Measurements from ENCODE around the gene XYLB.

Gene XYLB

GRCh38 chr3:38348903-38349302, 2.3 kb downstream of the XYLB start:
- H3K4me3 ChIP-seq (ENCODE audit: low read depth, low read length) = no peak overlapping the region
- H3K27ac ChIP-seq (ENCODE audit: low read depth, low read length) = no peak overlapping the region
- H3K27me3 ChIP-seq (ENCODE audit: control insufficient read depth, insufficient read depth, low read length) = peaks cover 10% of the 10 kb centered on the region
- no peaks in the 10 kb centered on the region for H3K4me1 ChIP-seq (ENCODE audit: control insufficient read depth, insufficient read depth, low read length)
- H3K36me3 ChIP-seq (ENCODE audit: control insufficient read depth, insufficient read depth, low read length) = 0 out of 2 replicates have a peak, but pooled peaks cover 3% of the 10 kb centered on the region
- no peak overlapping the region for H3K9ac ChIP-seq (ENCODE audit: low read depth, low read length)
- H3K9me3 ChIP-seq (ENCODE audit: control insufficient read depth, insufficient read depth, low read length) = no peaks in the 10 kb centered on the region

- Histone ChIP-seq H3K9me3 (ENCODE audit: control insufficient read depth, insufficient read depth, low read length) (no peaks in the 10 kb centered on the region), H3K27ac (ENCODE audit: low read depth, low read length) (no peak overlapping the region), H3K27me3 (ENCODE audit: control insufficient read depth, insufficient read depth, low read length) (peaks cover 10% of the 10 kb centered on the region), H3K9ac (ENCODE audit: low read depth, low read length) (no peak overlapping the region), H3K36me3 (ENCODE audit: control insufficient read depth, insufficient read depth, low read length) (0 out of 2 replicates have a peak, but pooled peaks cover 3% of the 10 kb centered on the region), H3K4me1 (ENCODE audit: control insufficient read depth, insufficient read depth, low read length) (no peaks in the 10 kb centered on the region), H3K4me3 (ENCODE audit: low read depth, low read length) (no peak overlapping the region)
These were observed 3.2 kb downstream of the XYLB start for GRCh38 chr3:38349684-38350359.

GRCh38 chr3:38353151-38353550, 6.6 kb downstream of the XYLB start:
- Histone ChIP-seq H3K4me3 (ENCODE audit: low read depth, low read length) (no peak overlapping the region), H3K9ac (ENCODE audit: low read depth, low read length) (no peak overlapping the region), H3K27me3 (ENCODE audit: control insufficient read depth, insufficient read depth, low read length) (no peaks in the 10 kb centered on the region), H3K4me1 (ENCODE audit: control insufficient read depth, insufficient read depth, low read length) (no peaks in the 10 kb centered on the region), H3K36me3 (ENCODE audit: control insufficient read depth, insufficient read depth, low read length) (0 out of 2 replicates have a peak, but pooled peaks cover 3% of the 10 kb centered on the region), H3K9me3 (ENCODE audit: control insufficient read depth, insufficient read depth, low read length) (no peaks in the 10 kb centered on the region), H3K27ac (ENCODE audit: low read depth, low read length) (no peak overlapping the region)

- no peaks in the 10 kb centered on the region for H3K27me3 ChIP-seq (ENCODE audit: control insufficient read depth, insufficient read depth, low read length)
- H3K4me3 ChIP-seq (ENCODE audit: low read depth, low read length) = no peak overlapping the region
- H3K36me3 ChIP-seq (ENCODE audit: control insufficient read depth, insufficient read depth, low read length) = 0 out of 2 replicates have a peak, but pooled peaks cover 3% of the 10 kb centered on the region
- H3K9ac ChIP-seq (ENCODE audit: low read depth, low read length) = no peak overlapping the region
- no peak overlapping the region for H3K27ac ChIP-seq (ENCODE audit: low read depth, low read length)
- 0 out of 2 replicates have a peak, but pooled peaks cover 10% of the 10 kb centered on the region for H3K9me3 ChIP-seq (ENCODE audit: control insufficient read depth, insufficient read depth, low read length)
- no peaks in the 10 kb centered on the region for H3K4me1 ChIP-seq (ENCODE audit: control insufficient read depth, insufficient read depth, low read length)
These were observed 8.2 kb downstream of the XYLB start for GRCh38 chr3:38354588-38355330.

GRCh38 chr3:38359038-38359437, 12.5 kb downstream of the XYLB start:
- 0 out of 2 replicates have a peak, but pooled peaks cover 10% of the 10 kb centered on the region for H3K9me3 ChIP-seq (ENCODE audit: control insufficient read depth, insufficient read depth, low read length)
- no peaks in the 10 kb centered on the region for H3K27me3 ChIP-seq (ENCODE audit: control insufficient read depth, insufficient read depth, low read length)
- 0 out of 2 replicates have a peak, but pooled peaks cover 3% of the 10 kb centered on the region for H3K36me3 ChIP-seq (ENCODE audit: control insufficient read depth, insufficient read depth, low read length)
- H3K27ac ChIP-seq (ENCODE audit: low read depth, low read length) = no peak overlapping the region
- no peaks in the 10 kb centered on the region for H3K4me1 ChIP-seq (ENCODE audit: control insufficient read depth, insufficient read depth, low read length)
- H3K9ac ChIP-seq (ENCODE audit: low read depth, low read length) = no peak overlapping the region
- H3K4me3 ChIP-seq (ENCODE audit: low read depth, low read length) = no peak overlapping the region

- H3K9ac ChIP-seq (ENCODE audit: low read depth, low read length) = no peak overlapping the region
- H3K4me3 ChIP-seq (ENCODE audit: low read depth, low read length) = no peak overlapping the region
- no peaks in the 10 kb centered on the region for H3K27me3 ChIP-seq (ENCODE audit: control insufficient read depth, insufficient read depth, low read length)
- H3K27ac ChIP-seq (ENCODE audit: low read depth, low read length) = no peak overlapping the region
- 0 out of 2 replicates have a peak, but pooled peaks cover 3% of the 10 kb centered on the region for H3K36me3 ChIP-seq (ENCODE audit: control insufficient read depth, insufficient read depth, low read length)
- 0 out of 2 replicates have a peak, but pooled peaks cover 10% of the 10 kb centered on the region for H3K9me3 ChIP-seq (ENCODE audit: control insufficient read depth, insufficient read depth, low read length)
- no peaks in the 10 kb centered on the region for H3K4me1 ChIP-seq (ENCODE audit: control insufficient read depth, insufficient read depth, low read length)
These were observed 13.8 kb downstream of the XYLB start for GRCh38 chr3:38360345-38360744.

GRCh38 chr3:38361496-38361895, 14.9 kb downstream of the XYLB start:
- 0 out of 2 replicates have a peak, but pooled peaks cover 10% of the 10 kb centered on the region for H3K9me3 ChIP-seq (ENCODE audit: control insufficient read depth, insufficient read depth, low read length)
- 0 out of 2 replicates have a peak, but pooled peaks cover 3% of the 10 kb centered on the region for H3K36me3 ChIP-seq (ENCODE audit: control insufficient read depth, insufficient read depth, low read length)
- H3K4me1 ChIP-seq (ENCODE audit: control insufficient read depth, insufficient read depth, low read length) = no peaks in the 10 kb centered on the region
- no peak overlapping the region for H3K9ac ChIP-seq (ENCODE audit: low read depth, low read length)
- H3K27ac ChIP-seq (ENCODE audit: low read depth, low read length) = no peak overlapping the region
- H3K4me3 ChIP-seq (ENCODE audit: low read depth, low read length) = no peak overlapping the region
- H3K27me3 ChIP-seq (ENCODE audit: control insufficient read depth, insufficient read depth, low read length) = no peaks in the 10 kb centered on the region

- Histone ChIP-seq H3K9ac (ENCODE audit: low read depth, low read length) (no peak overlapping the region), H3K27ac (ENCODE audit: low read depth, low read length) (no peak overlapping the region), H3K36me3 (ENCODE audit: control insufficient read depth, insufficient read depth, low read length) (0 out of 2 replicates have a peak, but pooled peaks cover 3% of the 10 kb centered on the region), H3K9me3 (ENCODE audit: control insufficient read depth, insufficient read depth, low read length) (0 out of 2 replicates have a peak, but pooled peaks cover 10% of the 10 kb centered on the region), H3K4me3 (ENCODE audit: low read depth, low read length) (no peak overlapping the region), H3K4me1 (ENCODE audit: control insufficient read depth, insufficient read depth, low read length) (no peaks in the 10 kb centered on the region), H3K27me3 (ENCODE audit: control insufficient read depth, insufficient read depth, low read length) (no peaks in the 10 kb centered on the region)
These were observed 16.2 kb downstream of the XYLB start for GRCh38 chr3:38362825-38363224.

GRCh38 chr3:38364721-38365400, 18.3 kb downstream of the XYLB start:
- no peaks in the 10 kb centered on the region for H3K9me3 ChIP-seq (ENCODE audit: control insufficient read depth, insufficient read depth, low read length)
- no peaks in the 10 kb centered on the region for H3K4me1 ChIP-seq (ENCODE audit: control insufficient read depth, insufficient read depth, low read length)
- H3K27me3 ChIP-seq (ENCODE audit: control insufficient read depth, insufficient read depth, low read length) = no peaks in the 10 kb centered on the region
- no peak overlapping the region for H3K4me3 ChIP-seq (ENCODE audit: low read depth, low read length)
- no peak overlapping the region for H3K27ac ChIP-seq (ENCODE audit: low read depth, low read length)
- H3K36me3 ChIP-seq (ENCODE audit: control insufficient read depth, insufficient read depth, low read length) = 0 out of 2 replicates have a peak, but pooled peaks cover under 1% of the 10 kb centered on the region
- no peak overlapping the region for H3K9ac ChIP-seq (ENCODE audit: low read depth, low read length)

GRCh38 chr3:38365469-38366062, 19.0 kb downstream of the XYLB start:
- Histone ChIP-seq H3K4me1 (ENCODE audit: control insufficient read depth, insufficient read depth, low read length) (no peaks in the 10 kb centered on the region), H3K9me3 (ENCODE audit: control insufficient read depth, insufficient read depth, low read length) (no peaks in the 10 kb centered on the region), H3K27me3 (ENCODE audit: control insufficient read depth, insufficient read depth, low read length) (no peaks in the 10 kb centered on the region), H3K4me3 (ENCODE audit: low read depth, low read length) (no peak overlapping the region), H3K9ac (ENCODE audit: low read depth, low read length) (no peak overlapping the region), H3K27ac (ENCODE audit: low read depth, low read length) (no peak overlapping the region), H3K36me3 (ENCODE audit: control insufficient read depth, insufficient read depth, low read length) (0 out of 2 replicates have a peak, but pooled peaks cover 4% of the 10 kb centered on the region)
